ENCODE results near the gene SMURF1. TPM values are rescaled to one million over a fixed set of nuclear protein-coding genes. Genes with fewer than 3 reads are reported as not detected.
A peak's percentile ranks its signal among the peaks of the same experiment; 100 is the strongest.

The SMURF1 gene
- total RNA-seq, 1 donor from 2014 or later, result 11.5 TPM

DNA sequence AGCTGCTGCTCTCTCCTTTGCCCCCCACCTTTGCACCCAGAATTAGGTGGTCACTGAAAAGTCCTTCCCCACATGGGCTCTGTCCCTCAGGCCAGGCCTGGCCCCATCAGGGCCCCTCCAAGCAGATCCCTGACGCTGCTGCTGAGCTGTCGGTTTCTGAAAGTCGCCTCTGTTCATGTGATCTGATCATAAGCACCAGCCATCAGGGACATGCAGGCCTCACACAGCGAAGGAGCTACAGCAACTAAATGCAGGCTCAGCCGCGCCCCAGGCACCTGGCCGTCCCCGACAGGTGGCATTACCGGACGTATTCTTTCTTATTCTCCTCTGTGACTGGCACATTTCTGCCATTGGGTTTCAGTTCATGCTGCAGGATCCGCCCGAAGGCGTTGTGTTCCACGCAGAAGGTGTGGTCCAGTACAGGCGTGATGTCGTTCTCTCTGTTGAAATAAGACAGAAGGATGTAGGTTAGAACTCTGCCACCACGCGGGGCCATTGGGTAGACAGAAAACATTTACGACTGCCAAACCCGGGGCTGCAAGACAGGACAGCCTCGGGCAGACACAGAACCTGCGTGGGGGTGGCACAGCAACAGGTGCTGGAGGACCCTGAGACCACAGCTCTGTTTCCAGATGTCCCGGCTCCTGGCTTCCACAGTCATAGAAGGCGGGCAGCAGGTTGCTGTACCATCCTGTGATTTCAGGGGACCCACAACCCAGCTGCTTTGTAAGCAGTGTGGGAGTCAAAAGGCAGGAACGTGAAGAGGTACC is 105.6 kb downstream of the SMURF1 start:
- intact Hi-C loops (cut with micrococcal nuclease), result no loop called here
- ATAC-seq (no peak), DNase-seq (no peak)

DNA sequence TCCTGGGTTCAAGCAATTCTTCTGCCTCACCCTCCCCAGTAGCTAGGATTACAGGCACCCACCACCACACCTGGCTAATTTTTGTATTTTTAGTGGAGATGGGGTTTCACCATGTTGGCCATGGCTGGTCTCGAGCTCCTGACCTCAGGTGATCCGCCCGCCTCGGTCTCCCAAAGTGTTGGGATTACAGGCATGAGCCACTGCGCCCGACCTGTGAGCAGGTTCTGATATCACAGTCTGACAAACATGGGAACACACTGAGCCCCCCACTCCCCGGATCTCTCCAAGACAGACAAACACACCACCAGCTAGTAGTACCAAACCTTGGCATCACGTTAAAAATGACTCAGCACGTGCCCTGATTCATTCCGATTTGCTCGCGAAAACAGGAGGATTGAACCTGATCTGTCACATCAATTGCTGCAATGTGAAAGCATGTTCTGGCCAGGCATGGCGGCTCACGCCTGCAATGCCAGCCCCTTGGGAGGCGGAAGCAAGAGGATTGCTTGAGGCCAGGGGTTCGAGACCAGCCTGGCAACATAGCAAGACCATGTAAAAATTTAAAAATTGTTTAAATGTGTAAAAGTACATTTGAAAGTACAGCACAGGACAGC is 106.5 kb downstream of the SMURF1 start:
- ATAC-seq, result no peak
- intact Hi-C loops (cut with micrococcal nuclease), result no loop called here
- DNase-seq, result no peak

DNA sequence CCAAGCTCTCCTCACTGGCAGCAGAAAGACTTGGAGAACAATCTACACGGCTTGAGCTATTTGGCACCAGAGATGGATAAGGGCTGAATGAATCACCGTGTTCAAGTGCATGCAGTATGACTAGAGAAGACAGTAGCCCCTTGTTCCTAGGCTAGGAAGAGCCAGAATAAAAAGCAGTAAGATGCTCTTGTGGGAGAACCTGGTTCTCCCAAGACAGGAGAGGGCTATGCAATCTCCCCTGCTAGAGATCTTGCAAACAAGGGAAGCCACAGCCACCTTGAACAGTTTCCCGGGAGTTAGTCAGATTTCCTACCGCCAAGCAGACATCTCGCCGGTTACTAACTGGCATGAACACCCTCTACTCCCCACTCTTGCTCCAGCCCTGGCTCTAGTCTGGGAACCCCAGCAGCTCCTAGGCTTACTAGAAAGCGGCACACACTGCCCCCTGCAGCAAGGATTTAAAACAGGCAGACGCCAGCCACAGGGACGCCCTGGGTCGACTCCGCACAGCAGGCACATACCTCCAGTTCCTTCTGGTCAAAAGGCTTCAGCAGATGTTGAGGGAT is 107.3 kb downstream of the SMURF1 start:
- peak; percentile 53 for DNase-seq
- intact Hi-C loops (cut with micrococcal nuclease), result no loop called here

DNA sequence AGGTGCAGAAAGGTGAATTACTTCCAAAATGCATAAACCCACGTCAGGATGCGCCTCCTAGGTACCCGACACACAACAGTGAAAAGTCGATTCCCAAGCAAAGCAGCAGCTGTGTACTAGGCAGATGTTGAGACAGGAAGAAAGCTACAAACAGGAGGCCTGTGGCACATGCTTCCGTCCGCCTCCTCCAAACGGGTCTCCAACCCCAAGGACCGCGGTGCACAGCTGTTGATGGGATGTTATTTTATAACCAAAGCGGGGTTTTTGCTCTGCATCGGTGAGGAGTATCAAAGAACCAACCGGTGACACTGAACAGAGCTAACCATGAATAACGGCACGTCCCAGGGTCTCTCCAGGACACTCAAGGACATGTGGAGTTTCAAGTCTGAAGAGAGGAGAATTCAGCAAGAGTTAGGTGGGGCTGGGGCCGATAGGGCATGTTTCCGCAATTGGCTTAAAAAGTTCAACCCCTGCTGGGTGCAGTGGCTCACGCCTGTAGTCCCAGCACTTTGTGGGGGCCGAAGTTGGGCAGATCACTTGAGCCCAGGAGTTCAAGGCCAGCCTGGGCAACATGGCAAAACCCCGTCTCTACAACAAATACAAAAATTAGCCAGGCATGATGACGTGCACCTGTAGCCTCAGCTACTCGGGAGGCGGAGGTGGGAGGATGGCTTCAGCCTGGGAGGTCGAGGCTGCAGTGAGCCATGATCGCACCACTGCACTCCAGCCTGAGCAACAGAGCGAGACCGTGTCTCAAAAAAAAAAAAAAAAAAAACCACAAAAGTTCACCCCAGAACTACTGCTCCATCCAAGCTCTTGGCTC is 108.0 kb downstream of the SMURF1 start:
- ATAC-seq, result no peak
- no peak for DNase-seq
- intact Hi-C loops (cut with micrococcal nuclease), result no loop called here

More for the DNA sequence above, 107.3 kb downstream of the SMURF1 start:
- peak; percentile 44 for ATAC-seq

DNA sequence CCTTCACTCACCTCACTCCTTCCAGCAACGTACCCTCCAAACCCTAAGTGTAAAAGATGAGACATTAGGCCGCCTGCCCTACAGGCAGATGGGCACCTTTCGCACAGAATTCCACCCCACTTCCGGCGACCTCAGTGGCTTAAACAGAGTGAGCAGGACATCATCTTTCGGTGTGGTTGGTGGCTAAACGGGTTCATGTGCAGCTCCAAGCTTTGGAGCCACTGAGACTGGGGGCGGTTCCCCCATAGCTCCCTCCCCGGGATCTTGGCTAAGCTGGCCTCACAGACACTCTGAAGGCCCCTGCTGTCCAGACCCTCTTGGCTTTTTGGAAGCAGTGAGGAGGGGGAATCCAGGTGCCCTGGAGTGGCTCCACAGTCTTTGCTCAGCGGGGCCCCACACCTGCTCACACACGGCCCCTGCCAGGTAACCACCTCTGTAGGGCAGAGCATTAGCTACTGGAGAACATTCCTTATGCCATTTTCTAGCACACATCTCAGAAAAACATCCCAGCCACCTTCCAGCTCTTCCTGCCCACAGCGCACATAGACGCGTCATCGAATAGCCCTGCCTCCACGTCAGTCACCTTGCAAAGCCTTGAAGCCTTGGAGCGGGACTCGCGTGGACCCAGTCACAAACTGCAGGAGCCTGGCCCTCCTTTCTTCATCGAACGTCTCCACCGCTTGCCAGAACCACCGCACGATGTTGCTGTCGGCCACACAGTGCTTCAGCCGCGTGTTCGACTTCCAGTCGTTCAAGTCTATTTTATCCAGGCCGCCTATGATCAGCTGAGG is 108.8 kb downstream of the SMURF1 start:
- intact Hi-C loops (cut with micrococcal nuclease), result no loop called here
- ATAC-seq, result no peak
- DNase-seq, result no peak

DNA sequence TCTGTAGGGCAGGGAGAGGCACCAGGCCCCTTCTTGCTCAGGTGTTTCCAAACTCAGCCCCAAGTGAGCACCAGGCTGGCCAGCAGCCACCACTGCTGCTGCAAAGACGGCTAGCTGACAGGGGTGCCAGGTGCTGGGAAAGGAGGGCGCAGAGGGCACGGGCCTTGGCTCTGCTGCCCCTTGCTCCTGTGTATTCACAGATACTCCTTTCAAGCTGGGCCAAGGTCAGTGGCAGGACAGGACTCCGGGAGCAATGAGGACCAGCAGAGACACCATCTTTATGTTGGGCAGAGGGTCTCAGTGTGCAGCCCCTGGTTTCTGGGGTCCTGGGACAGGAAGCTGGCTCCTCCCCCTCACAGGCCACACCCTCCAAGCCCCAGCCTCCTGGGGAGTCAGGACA is 110.1 kb downstream of the SMURF1 start:
- intact Hi-C loops (cut with micrococcal nuclease), result no loop called here
- DNase-seq (no peak), ATAC-seq (no peak)

DNA sequence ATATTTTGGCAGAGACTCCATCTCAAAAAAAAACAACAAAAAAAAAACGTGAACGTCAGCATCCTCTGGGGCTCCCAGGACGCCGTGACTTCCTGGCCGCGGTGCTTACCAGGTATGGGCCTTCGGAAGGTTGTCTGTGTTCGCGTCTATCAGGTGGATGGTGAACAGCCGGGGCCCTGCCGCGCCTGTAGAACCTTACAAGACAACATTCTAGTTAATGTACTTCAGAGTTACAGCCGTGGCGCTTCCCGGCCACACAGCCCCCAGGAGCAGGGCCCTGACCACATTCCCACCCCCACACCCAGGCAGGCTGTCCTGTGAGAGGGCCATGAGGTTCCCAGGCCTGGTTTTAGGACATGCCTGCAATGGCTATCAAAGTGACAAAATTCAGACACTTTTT is 111.0 kb downstream of the SMURF1 start:
- intact Hi-C loops (cut with micrococcal nuclease), result no loop called here
- DNase-seq (no peak), ATAC-seq (no peak)

DNA sequence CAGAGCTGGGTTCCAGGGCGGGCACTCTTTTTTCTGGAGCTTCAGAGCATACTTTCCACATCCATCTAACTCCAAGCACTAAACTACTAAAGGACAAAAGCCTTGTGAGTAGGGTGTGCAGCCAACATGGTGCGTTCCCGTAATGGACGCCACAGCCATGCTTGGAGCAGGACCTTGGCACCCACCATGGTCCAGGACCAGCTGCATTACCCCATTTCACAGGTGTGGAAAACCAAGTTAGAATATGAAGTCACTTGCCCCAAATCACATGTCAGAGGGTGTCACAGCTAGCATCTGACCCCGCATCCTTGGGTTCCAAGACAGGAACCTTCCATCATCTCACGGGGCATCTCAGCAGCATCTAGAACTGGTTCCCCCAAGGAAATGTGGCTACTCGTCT is 112.4 kb downstream of the SMURF1 start:
- intact Hi-C loops (cut with micrococcal nuclease), result no loop called here
- ATAC-seq (no peak), DNase-seq (no peak)

DNA sequence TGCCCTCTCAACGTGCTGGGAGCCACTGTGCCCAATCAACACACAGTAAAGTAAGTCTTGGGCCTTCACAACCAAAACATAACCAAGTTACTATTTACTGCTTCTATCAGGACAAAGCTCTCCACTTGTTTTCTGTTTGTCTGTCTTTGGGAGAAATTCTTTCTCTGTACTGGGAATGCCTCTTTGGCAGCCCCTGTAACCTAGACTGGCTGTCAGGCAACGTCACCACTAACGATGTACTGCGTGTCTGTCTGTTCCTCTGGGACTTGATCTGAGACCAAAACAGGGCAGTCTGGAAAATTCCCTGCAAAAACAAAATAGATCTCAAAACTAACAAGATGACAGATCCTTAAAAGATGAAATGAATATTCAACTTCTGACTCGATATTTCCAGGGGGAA is 113.0 kb downstream of the SMURF1 start:
- peak; percentile 78 for ATAC-seq
- DNase-seq, result no peak
- intact Hi-C loops (cut with micrococcal nuclease), result no loop called here

DNA sequence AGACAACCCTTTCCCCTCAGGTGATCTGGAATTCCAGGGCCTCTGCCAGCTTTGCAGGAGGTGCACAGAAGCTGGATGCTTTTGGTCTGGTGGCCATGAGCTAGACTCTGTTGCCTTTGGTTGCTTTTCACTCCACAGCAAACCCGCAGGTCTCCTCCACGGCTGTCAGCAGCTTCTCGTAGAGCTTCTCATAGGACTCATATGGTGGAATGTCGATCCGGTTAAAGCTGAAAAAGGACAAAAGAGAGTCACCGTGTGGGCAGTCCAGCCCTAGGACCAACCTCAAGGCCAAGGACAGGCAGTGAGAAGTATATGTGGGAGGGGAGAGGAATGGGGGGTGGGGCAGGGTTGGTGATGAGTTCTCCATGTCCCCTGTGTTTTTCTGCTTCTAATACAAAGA is 113.5 kb downstream of the SMURF1 start:
- ATAC-seq, result peak; percentile 12

DNA sequence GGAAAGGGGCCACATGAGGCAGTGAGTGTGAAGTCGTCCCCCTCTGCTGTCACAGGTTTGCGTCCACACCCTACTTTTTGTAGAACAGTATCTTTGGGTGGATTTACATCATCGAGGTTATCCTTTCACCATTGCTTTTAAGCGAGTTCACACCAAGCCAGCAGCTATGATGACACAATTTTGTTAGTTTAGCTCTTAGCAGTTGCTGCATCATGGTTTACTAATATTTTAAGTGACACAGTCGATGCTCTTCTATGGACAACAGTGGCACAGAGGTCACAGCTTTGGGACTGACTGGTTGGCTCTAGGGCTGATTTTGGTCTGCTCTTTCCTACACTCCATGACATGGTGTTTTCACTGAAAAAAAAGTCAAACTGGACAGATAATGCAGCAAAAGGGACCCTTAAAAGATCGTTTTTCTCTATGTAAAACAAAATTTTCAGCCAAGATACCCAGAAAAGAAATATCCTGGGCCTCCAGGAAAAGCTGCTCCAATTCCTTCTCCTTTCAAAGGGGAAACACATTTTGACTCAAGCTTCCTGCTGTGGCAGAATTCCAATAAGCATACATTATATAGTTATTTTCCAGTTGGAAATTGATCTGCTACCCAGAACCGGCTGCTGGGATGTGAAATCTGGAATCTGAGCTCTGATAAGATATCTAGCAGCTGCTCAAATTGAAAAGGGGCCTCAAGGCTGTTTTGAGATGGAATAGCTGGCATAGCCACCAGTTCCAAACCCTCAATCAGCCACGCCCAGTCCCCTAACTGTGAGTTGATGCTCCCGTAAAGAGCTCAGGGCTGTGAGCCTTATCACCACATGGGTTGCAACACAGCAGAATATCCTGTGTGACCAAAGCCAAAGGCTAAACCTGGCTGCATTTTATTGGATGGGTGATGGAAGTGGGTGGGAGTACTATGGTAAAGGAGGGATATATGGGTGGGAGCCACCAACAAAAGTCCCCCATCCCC is 114.2 kb downstream of the SMURF1 start:
- intact Hi-C loops (cut with micrococcal nuclease), result no loop called here
- DNase-seq (no peak), ATAC-seq (peak; percentile 22)

More for the DNA sequence above, 113.5 kb downstream of the SMURF1 start:
- DNase-seq, result no peak
- intact Hi-C loops (cut with micrococcal nuclease), result no loop called here

DNA sequence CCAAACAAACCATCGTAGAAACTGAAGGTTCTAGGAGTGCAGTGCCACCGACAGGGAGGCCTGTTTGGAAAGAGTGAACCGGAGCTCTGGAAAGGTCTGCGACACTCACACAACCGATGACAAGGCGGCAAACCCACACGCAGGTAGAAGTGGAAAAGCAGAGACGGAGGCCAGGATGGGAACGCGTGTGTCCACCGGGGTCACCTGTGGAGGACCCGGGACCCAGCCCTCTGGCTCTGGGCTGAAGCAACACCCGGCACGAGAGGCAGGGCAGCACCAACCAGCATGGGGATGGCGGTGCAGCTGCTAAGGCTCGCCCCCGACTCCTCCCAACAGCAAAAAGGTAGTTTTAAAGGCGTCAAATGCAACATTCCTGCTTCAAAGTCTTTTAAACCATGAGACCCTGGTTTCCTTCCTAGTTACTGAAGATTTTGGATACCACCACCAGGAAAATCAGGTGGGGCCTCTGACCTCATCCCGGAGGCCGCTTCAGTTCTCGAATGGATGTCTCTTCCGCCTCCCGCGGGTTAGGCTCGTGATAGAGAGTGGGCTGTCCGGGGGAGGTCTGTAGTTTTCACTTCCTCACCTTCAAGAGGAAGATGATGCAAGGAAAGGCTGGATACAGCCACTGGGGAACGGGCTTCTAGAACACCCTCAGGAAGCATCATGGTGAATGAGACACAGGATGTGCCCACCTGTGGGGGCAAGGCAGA is 115.5 kb downstream of the SMURF1 start:
- no peak for DNase-seq
- intact Hi-C loops (cut with micrococcal nuclease), result no loop called here
- no peak for ATAC-seq

DNA sequence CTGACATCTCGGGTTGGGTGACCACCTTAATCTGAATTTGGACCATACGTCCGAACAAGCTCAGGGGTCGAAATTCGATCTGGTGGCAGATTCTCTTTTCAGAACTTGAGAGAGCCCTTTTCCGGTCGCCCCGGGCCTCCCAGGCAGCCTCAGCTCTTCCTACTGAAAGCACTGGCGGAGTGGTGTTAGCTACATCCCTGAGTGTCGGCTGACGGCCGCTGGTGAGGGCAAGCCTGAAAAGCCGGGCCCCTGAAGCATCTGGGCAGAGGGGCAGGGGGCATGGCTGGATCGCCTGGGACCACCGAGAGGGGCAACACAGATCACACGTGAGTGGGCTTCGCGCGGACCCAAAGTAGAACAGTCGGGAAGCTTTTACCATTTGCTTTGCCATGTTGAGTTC is 116.1 kb downstream of the SMURF1 start:
- DNase-seq (no peak), ATAC-seq (no peak)
- intact Hi-C loops (cut with micrococcal nuclease), result no loop called here

DNA sequence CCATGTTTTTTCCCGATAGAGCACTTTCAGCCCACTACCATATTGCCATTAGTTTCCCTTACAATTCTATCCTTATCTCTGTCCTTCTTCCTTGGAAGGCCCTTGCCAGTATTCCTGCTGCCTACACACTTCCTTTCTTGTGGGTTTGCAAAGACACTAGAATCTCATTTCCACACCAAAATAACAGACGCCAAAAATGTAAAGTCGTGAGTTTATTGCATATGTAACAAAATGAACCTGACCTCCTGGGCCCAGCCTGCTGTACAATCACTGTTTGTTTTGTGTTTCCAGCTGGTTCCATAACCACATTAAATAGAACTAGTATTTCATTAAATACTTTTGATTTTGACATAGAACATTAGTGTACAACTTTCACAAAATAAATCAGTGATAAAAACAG is 116.7 kb downstream of the SMURF1 start:
- DNase-seq (no peak), ATAC-seq (no peak)
- intact Hi-C loops (cut with micrococcal nuclease), result no loop called here

DNA sequence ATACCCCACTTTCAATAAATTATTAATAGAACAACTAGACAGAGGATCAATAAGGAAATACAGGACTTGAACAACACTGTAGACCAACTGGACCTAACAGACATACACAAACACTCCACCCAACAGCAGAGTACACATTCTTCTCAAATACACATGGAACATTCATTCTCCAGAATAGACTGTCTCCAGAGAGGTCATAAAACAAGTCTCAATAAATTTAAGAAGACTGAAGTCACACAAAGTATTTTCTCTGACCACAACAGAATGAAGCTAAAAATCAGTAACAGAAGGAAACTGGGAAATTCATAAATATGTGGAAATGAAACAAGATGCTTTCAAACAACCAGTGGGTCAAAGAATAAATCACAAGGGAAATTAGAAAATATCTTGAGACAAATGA is 119.8 kb downstream of the SMURF1 start:
- no peak for DNase-seq
- intact Hi-C loops (cut with micrococcal nuclease), result no loop called here
- ATAC-seq, result no peak

DNA sequence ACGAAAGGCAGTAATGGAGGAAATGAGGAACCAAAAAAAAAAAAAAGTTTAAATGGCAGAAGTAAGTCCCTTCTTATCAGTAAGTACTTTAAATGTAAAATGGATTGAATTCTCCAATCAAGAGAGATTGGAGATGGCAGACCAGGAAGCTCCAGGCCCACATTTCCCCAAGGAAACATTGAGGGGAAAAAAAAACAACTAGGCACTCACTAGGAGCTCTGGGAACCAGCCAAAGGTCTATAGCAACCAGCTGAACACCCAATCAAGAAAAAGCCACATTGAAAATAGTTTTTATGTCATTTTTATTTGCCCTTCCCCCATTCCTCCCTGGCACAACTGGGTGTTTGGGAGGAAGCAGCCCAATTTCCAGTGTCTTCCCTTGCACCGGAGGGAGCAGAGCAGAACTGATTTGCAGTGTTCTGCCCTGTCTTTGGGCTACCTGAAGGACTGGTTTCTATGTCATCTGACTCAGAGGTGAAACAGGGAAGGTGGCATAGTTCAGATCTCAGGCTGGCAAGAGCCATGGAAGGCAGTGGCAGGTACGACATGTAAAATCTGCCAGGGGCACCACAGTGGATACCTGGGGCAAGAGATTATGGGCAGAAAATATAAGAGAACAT is 121.9 kb downstream of the SMURF1 start:
- intact Hi-C loops (cut with micrococcal nuclease), result no loop called here
- no peak for ATAC-seq
- DNase-seq, result no peak

DNA sequence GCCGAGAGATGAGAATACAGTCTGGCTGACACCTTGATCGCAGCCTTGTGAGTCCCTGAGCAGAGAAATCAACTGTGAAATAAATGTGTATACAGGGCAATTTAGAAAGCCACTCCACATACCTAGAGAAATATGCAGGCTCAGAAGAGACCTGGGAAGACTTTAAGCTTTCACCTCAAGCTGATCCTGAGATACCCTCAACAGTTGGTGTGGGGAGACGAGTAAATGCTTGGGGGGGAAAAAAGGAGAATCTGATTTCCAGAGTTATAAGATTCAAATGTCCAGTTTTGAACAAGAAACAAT is 123.5 kb downstream of the SMURF1 start:
- DNase-seq, result no peak
- no peak for ATAC-seq
- intact Hi-C loops (cut with micrococcal nuclease), result no loop called here
